Measurements from ENCODE around the gene CYGB. TPM values are rescaled to one million over a fixed set of nuclear protein-coding genes. Genes with fewer than 3 reads are reported as not detected.

CYGB gene
- total and polyA plus RNA-seq, 2 of the 13 experiments (the other 11 are each of a cell fraction or from before 2014, with no cell fraction given), result 18.9 to 27.1 TPM

GRCh38 chr17:76529224-76530094, 8.1 kb downstream of the CYGB start (continued):
- TF ChIP-seq CENPT (CRISPR knock-in tag; IDR thresholded peaks at IDR 0.05; ENCODE audit: low read depth), result no peak
- no peak for TF ChIP-seq REXO4 (CRISPR knock-in tag; IDR thresholded peaks at IDR 0.05; ENCODE audit: borderline replicate concordance)
- no peak; the same call in 1 of the 2 replicates for TF ChIP-seq REPIN1 (CRISPR knock-in tag; IDR thresholded peaks at IDR 0.05; ENCODE audit: borderline replicate concordance, low read depth)
- TF ChIP-seq ZGPAT (CRISPR knock-in tag; IDR thresholded peaks at IDR 0.05), result peak; percentile 44; the same call in 1 of the 2 replicates
- TF ChIP-seq ZNF589 (CRISPR knock-in tag; conservative IDR thresholded peaks at IDR 0.05), result no peak
- TF ChIP-seq RFX1 (IDR thresholded peaks at IDR 0.05), result no peak
- TF ChIP-seq ZNF557 (CRISPR knock-in tag; IDR thresholded peaks at IDR 0.05), result no peak
- TF ChIP-seq IRF9 (CRISPR knock-in tag; IDR thresholded peaks at IDR 0.05; ENCODE audit: borderline replicate concordance), result no peak
- no peak for TF ChIP-seq ZNF20 (CRISPR knock-in tag; IDR thresholded peaks at IDR 0.05)
- TF ChIP-seq ZNF83 (CRISPR knock-in tag; IDR thresholded peaks at IDR 0.05; ENCODE audit: borderline replicate concordance), result 0 out of 2 replicates have a peak, but pooled peaks have one; percentile 11
- no peak for TF ChIP-seq ZNF577 (CRISPR knock-in tag; IDR thresholded peaks at IDR 0.05; ENCODE audit: borderline replicate concordance, low read depth)
- no peak for TF ChIP-seq ZNF776 (CRISPR knock-in tag; IDR thresholded peaks at IDR 0.05)
- TF ChIP-seq AKNA (CRISPR knock-in tag; IDR thresholded peaks at IDR 0.05; ENCODE audit: borderline replicate concordance), result no peak
- TF ChIP-seq ZNF619 (CRISPR knock-in tag; IDR thresholded peaks at IDR 0.05), result no peak
- TF ChIP-seq KDM2A (CRISPR knock-in tag; IDR thresholded peaks at IDR 0.05; ENCODE audit: borderline replicate concordance, low read depth), result no peak
- TF ChIP-seq ARID3A (IDR thresholded peaks at IDR 0.05; ENCODE audit: low read depth, low read length), result no peak
- TF ChIP-seq ZNF343 (CRISPR knock-in tag; IDR thresholded peaks at IDR 0.05), result 0 out of 2 replicates have a peak, but pooled peaks have one; percentile 31
- TF ChIP-seq FOXC1 (CRISPR knock-in tag; IDR thresholded peaks at IDR 0.05; ENCODE audit: borderline replicate concordance), result peak; percentile 51; the same call in 1 of the 2 replicates
- no peak for TF ChIP-seq ZNF256 (CRISPR knock-in tag; conservative IDR thresholded peaks at IDR 0.05)
- TF ChIP-seq ZFP90 (CRISPR knock-in tag; IDR thresholded peaks at IDR 0.05; ENCODE audit: borderline replicate concordance), result 0 out of 2 replicates have a peak, but pooled peaks have one; percentile 57
